Endothelial cell of umbilical vein (primary cell): ENCODE data around the gene PGR.

Source experiments
- CTCF ChIP-seq, 2 donors: IDR thresholded peaks; 1 replicate in 1 of 2; 2 replicates in 1 of 2; pipeline ENCODE4 v1.5.1; 2011; ENCODE audit warnings: low read length in 2 of 2, mild to moderate bottlenecking in 2 of 2, moderate library complexity in 2 of 2, control low read depth in 1 of 2, inconsistent platforms in 1 of 2, low read depth in 1 of 2; ENCODE audit not compliant: insufficient read depth in 1 of 2; ENCODE audit errors: extremely low read depth in 1 of 2
- MYC ChIP-seq: IDR thresholded peaks from one replicate; pipeline ENCODE4 v1.6.1; 2011; ENCODE audit warnings: mild to moderate bottlenecking, low read depth, low read length
- POLR2A ChIP-seq: IDR thresholded peaks from 2 replicates; pipeline ENCODE4 v1.6.1; 2012; ENCODE audit warnings: low read depth, mild to moderate bottlenecking, control low read depth, low read length

GRCh38 chr11:101166038-101166437 lies 36.4 kb upstream of the PGR start:
- TF ChIP-seq MYC, result no peak
- TF ChIP-seq CTCF (IDR thresholded peaks at IDR 0.05; ENCODE audit: extremely low read depth in 1 of 2, insufficient read depth in 1 of 2, low read depth in 1 of 2, low read length in 2 of 2), result no peak
- TF ChIP-seq POLR2A, result no peak
